Mucosa of descending colon (tissue), 3 donors: Measurements from ENCODE around the gene MIGA2. TPM values are rescaled to one million over a fixed set of nuclear protein-coding genes. Genes with fewer than 3 reads are reported as not detected.
A peak's percentile ranks its signal among the peaks of the same experiment; 100 is the strongest.

Source experiments
- ATAC-seq: fragments of 200-7000 bp; cut with Tn5 transposase; one replicate; pipeline ENCODE4 v1.9.1; 2020; ENCODE audit warnings: mild to moderate bottlenecking, moderate library complexity
- DNase-seq, 3 donors: peaks; one replicate each; pipeline ENCODE4 v3.0.0-alpha.2; 2020
- H3K36me3 ChIP-seq: fragments of 200-600 bp; one replicate; pipeline ENCODE4 v1.8.0; 2021; ENCODE audit warnings: low read depth, mild to moderate bottlenecking
- H3K4me1 ChIP-seq: fragments of 200-600 bp; one replicate; pipeline ENCODE4 v1.8.0; 2021; ENCODE audit warnings: low read depth, mild to moderate bottlenecking
- H3K4me3 ChIP-seq: fragments of 200-600 bp; one replicate; pipeline ENCODE4 v1.8.0; 2021; ENCODE audit warnings: mild to moderate bottlenecking
- H3K9me3 ChIP-seq: fragments of 200-600 bp; one replicate; pipeline ENCODE4 v1.8.0; 2021; ENCODE audit warnings: mild to moderate bottlenecking
- CTCF ChIP-seq: fragments of 200-600 bp; IDR thresholded peaks from one replicate; pipeline ENCODE4 v1.8.0; 2022; ENCODE audit warnings: antibody characterized with exemption, mild to moderate bottlenecking
- intact Hi-C, 2 donors: fragments of 100-400 bp; cut with DNase I in 1 of 2; cut with micrococcal nuclease in 1 of 2; formaldehyde crosslinking; loops; one replicate each; pipeline versions ENCODE4 v1.11.0 to v1.11.1; 2022; cut with DNase I, micrococcal nuclease
- total RNA-seq, 3 donors: library from RNA; stranded (reverse); fragmentation: NEBNext Ultra II Directional in 2 of 3; extraction: Animal tissue kit (Norgen Biotek cat#: 25700) in 2 of 3; gene quantifications; one replicate each; pipeline versions ENCODE4 v1.2.1 to v1.2.4, GENCODE V29; 2021 to 2023
- donor health status: DM: no; HTN: no; CAD: no; lungs with moderate emphysema.
- donor health status: DM: no; HTN: no; CAD: no.
- donor health status: DM: no; HTN: yes; CAD: no.

Gene MIGA2
- total RNA-seq, 3 donors from 2014 or later, result 56.2 to 89.4 (median 57.1) TPM

- H3K4me1 ChIP-seq, result no peaks in the 10 kb centered on the region
- H3K9me3 ChIP-seq, result no peaks in the 10 kb centered on the region
- ATAC-seq, result no peak
- TF ChIP-seq CTCF, result no peak
- intact Hi-C loops, result no loop called here
- peak in 1 of 3 donors; percentile 33 for DNase-seq
- H3K36me3 ChIP-seq, result no peaks in the 10 kb centered on the region
- no peak overlapping the region for H3K4me3 ChIP-seq
These were observed 65.7 kb downstream of the MIGA2 start for GRCh38 chr9:129102095-129102525.

- ATAC-seq (peak; percentile 88), DNase-seq (peak in 2 of 3 donors; percentile 62 to 63)
- peaks cover 2% of the 10 kb centered on the region for H3K4me1 ChIP-seq
- no peak for TF ChIP-seq CTCF
- no peaks in the 10 kb centered on the region for H3K9me3 ChIP-seq
- no peaks in the 10 kb centered on the region for H3K36me3 ChIP-seq
- H3K4me3 ChIP-seq, result no peak overlapping the region
- intact Hi-C loops, result no loop called here
These were observed 66.6 kb downstream of the MIGA2 start for GRCh38 chr9:129102791-129103594.

GRCh38 chr9:129103595-129103965 is 67.2 kb downstream of the MIGA2 start:
- peaks cover 8% of the 10 kb centered on the region for H3K4me1 ChIP-seq
- no peaks in the 10 kb centered on the region for H3K36me3 ChIP-seq
- intact Hi-C loops, result no loop called here
- DNase-seq (no peak), ATAC-seq (no peak)
- no peak overlapping the region for H3K4me3 ChIP-seq
- no peaks in the 10 kb centered on the region for H3K9me3 ChIP-seq
- TF ChIP-seq CTCF, result no peak

GRCh38 chr9:129104051-129104450 is 67.6 kb downstream of the MIGA2 start:
- Histone ChIP-seq H3K4me1 (peaks cover 13% of the 10 kb centered on the region), H3K9me3 (no peaks in the 10 kb centered on the region), H3K4me3 (no peak overlapping the region), H3K36me3 (no peaks in the 10 kb centered on the region)
- intact Hi-C loops, result no loop called here
- ATAC-seq (no peak), DNase-seq (peak in 1 of 3 donors; percentile 21)
- TF ChIP-seq CTCF, result no peak

GRCh38 chr9:129105857-129106694 is 69.7 kb downstream of the MIGA2 start:
- Histone ChIP-seq H3K4me3 (no peak overlapping the region), H3K36me3 (peaks cover 1% of the 10 kb centered on the region), H3K9me3 (no peaks in the 10 kb centered on the region), H3K4me1 (peaks cover 18% of the 10 kb centered on the region)
- DNase-seq, result no peak
- intact Hi-C loops, result no loop called here
- no peak for TF ChIP-seq CTCF
- ATAC-seq, result no peak
